Hematopoietic multipotent progenitor cell treated with erythropoietin and hydrocortisone succinate and interleukin-3 and kit ligand, for 8 days (in vitro differentiated cells): ENCODE data around the gene PTN.

ENCODE experiments used
- DNase-seq: peaks from one replicate; pipeline ENCODE4 v3.0.0-alpha.2; 2015

PTN gene, protein sequence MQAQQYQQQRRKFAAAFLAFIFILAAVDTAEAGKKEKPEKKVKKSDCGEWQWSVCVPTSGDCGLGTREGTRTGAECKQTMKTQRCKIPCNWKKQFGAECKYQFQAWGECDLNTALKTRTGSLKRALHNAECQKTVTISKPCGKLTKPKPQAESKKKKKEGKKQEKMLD

DNA sequence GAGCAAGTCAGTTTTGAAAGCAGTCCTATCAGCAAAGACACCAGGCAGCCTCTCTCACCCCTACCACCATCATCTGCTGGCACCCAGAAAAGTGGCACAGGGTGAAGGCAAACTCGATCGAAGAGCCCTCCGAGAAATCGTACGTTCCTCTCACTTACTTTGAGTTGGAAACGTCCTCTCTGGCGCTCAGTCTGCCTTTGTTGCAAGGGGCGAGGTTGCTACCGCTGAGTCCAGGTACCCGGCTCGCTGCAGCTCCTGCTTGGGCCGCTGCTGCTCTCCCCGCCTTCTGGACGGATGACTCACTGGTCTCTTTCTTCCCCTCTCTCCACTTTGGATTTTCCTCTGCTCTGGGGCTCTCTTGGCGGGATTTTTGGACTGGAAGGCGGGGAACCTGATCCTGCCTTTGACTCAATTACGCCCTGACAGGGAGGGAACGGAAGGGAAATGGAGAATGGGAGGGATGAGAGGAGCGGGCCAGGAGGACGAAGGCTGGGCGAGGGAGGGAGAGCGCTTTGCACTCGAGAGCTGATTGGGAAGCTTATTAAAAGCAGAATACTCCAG is at the start of gene PTN:
PTN (minus strand) TSS at position 453 of the 561 bp plus-strand sequence. CDS start 88,760 bp downstream, outside the sequence.
- DNase-seq, result no peak

DNA sequence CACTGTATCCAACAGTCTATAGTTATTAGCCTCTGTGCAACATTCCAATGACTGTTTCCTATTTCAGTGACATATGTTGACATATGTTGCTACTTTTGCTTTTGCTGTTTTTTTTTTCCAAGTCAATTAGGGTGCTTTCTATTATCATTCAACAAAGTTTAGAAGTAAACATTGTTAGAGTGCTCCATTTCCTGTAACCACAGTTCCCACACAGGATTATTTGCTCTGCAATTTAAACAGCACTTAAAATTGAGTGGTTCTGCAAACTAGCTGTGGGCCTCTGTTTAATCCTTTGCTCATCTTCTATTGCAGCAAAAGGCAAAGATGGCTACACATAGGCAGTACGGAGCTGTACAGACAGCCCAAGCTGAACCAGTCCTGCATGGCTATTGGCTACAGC is 46.5 kb upstream of the PTN start:
- no peak for DNase-seq

DNA sequence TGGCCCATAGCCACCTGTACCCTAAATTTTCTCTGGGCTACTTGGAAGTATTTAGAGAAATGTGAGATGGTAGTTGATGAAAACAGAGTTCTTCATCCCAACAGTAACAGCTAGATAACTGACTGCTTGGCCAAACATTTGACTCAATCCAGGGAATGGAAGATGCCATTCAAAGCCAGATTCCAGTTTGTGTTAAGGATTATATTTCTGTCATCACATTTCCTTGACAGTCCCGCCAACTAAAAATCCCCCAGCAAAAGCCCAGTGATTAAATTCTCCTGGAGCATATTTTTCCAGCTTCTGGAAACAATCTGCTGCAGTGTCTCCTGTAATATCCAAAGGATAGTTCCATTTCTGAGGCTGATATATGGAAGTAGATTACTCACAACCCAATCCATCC is 45.4 kb upstream of the PTN start:
- DNase-seq, result no peak

DNA sequence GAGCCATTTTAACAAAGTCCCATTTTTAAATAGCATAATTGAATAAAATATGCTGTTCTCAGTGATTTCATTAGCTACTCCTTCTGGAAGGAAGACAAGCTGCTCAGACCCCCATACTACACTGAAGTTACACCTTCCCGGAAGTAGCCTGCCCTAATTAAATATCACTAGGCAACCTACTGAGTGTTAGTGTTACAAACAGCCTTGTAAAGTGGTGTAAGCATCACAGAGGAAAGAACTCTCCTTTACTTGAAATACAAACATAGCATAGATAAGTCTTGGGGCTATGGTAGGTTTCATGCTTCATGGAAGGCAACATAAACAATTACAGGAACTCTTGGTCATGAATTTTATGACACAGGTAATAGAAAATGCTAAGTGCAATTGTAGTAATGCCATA is 43.4 kb upstream of the PTN start:
- DNase-seq, result no peak

DNA sequence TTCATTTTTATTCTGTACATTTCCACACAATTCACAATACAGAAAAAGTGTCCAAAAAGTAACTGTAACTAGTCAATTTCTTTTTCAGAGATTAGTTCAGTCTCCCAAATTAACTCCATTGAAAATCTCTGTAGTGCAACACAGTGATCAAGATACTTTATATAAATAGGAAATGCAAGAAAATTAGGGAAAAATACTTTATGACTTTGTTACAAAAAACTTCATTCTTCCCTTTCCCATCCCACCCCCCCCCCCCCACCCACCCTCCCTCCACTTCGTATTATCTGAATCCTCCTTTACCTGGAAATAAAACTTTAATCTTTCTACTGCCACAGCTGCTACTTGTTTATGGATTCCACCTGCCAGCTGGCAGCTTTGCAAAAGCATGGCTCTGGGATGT is 37.5 kb upstream of the PTN start:
- DNase-seq, result no peak

DNA sequence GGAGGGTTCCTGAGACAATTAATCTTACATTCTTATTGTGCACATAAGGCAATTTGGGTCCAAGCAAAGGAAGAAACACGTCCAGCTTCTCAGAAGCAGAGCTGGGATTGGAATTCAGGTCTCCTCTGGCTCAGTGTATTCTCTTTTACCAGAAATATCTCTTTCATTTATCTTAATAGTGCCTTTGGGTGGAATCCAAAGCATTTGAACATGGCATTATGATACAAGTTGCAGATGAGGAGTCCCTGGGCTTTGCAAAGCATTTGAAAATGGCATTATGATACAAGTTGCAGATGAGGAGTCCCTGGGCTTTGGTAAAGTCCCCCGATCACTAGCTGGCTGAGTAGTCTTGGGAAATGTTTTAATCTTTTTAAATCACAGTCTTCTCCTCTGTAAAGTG is 30.0 kb upstream of the PTN start:
- no peak for DNase-seq

DNA sequence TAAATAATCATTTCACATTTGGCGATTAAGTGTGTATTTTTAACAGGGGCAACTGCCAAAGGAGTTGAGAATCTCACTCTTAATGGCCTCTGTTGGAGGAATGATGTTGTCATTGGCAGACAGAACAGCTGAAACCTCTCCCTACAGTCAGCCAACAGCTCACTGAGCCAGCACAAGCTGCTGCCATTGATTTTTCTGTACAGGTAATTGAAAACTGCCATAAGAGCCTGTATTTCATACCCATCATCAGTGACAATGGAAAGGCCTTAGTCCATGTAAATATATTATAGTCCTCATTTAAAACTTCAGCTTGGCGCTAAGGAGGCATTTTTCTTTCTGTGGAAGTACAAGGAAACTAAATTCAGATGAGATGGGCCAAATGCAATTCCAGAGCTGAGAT is 28.1 kb upstream of the PTN start:
- no peak for DNase-seq

DNA sequence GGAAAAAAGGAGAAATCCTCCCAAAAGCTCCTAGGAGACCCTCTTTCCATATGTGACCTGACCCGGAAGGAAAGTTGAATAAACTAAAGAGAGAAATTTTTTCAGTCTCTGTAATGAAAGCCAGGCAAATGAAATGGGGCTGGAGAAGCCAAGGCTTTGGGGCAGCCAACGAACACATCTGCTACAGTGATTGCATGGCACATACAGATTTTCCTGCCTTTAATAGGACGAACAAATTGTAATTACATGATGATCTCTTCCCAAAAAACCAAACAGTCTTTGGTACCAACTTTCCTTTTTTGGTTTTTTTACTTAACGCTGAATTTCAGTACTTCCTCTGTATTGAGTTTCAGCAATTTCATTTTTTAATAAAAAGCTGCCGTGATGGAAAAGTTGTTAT is 23.5 kb upstream of the PTN start:
- DNase-seq, result no peak

DNA sequence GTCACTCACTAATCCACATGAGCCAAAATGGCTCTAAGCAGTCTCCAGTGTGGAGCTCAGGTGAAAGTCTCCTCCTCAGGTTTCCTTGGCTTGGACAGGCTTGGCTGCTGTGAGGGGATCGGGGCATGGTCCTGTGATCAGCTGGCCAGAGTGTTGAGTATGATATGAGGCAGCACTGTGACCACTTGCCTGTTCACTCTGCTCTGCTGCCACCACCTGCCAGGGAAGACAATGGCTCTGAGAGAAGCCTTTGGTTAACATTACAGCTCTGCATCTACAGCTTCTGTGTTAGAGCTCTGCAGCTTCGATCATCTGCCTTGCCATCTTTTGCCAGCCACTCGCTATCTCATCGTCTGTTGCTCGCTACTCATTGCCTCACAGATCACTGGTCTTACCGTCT is 20.1 kb upstream of the PTN start:
- no peak for DNase-seq

DNA sequence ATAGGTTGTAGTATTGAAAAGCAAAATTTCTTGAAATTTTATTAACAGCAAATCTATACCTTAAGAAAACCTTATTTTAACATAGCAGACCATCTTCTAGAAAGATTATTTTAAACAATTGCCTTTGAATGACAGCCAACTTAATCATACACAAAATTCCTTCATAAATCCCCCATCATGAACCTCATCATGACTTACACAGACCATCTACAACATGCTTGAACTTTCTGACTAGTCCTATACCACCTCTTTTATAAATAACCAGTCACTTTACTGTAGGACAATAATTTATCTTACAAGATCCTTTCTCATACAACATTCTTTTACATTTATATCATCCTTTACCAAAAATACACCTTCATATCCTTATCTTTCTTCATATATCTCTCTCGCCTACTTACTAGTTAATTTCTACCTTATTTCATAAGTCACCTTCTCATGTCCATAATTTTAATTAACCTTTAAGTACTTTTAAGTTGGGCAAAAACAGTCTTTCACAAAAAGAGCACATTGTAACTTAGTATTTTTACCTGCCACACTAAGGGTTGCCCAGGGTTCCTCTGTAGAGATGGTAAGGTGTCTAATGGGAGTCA is 16.6 kb upstream of the PTN start:
- no peak for DNase-seq

DNA sequence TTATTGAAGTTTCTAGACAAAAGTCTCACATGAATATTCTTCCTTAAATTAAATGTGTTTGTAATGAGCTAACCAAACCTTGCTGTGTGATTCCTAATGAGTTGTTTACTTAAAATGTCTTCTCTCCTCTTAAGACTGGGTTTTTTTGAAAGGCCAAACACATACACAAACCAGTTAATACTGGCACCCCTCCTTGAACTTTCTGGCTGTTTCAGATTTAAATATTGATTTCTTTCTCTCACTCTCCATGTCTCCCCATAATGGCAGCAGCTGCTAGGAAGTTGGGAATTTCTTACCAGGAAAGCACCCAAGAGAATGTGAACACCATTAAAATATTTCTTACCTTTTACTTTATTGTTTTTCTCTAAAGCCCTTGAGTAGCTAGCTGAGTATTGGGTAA is 11.4 kb upstream of the PTN start:
- DNase-seq, result no peak

DNA sequence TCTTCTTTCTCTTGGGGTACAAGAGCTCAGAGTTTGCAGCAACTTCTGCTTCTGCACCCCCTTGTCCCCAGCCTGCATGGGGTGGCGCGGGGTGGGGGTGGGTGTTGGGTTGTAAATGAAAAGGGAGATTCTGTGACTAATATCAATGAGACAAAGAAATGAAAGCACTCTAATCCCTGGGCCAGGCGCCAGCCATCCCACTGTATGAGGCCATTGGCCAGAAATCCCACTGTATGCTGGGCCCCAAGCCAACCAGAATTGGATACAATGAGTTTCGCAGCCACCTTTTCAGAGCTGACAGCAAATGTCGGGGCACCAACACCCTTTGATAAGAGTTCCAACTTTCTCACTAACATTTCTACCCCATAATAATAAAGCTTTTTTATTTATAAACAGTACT is 10.9 kb upstream of the PTN start:
- no peak for DNase-seq

DNA sequence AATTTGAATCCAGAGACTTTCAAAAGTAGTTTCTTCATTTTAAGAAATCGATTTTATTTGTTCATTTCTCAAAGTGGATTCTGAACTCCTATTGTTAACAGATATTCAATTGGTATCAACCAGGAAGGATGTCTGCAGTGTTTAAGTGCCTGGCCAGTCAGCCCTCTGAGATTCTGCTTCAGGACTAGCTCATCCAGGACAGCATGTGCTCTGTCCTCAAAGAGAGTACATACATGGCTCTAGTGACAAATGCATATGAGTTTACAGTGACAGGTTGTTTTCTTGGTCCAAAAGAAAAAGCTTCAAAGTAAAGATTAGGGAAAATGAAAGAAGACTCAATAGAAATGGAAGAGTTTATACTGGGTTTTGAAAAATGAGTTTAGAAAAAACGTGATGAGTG is 8.4 kb upstream of the PTN start:
- no peak for DNase-seq

DNA sequence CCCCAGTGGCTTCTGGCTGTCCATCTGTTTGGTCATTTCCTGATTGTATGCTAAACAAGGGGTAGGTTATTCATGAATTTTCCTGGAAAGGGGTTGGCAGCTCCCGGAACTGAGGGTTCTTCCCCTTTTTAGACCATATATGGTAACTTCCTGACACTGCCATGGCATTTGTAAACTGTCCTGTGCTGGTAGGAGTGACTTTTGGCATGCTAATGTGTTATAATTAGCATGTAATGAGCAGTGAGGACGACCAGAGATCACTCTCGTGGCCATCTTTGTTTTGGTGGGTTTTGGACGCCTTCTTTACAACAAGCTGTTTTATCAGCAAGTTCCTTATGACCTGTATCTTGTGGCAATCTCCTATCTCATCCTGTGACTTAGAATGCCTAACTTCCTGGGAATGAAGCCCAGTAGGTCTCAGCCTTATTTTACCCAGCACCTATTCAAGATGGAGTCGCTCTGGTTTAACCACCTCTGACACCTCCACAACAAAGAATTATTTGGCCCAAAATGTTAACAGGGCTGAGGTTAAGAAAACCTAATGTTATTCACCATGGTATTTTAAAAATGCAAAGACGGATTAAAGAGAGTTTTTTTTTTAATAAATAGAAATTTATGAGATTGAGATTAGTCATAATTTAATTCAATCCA is 2.4 kb upstream of the PTN start:
- DNase-seq, result no peak

DNA sequence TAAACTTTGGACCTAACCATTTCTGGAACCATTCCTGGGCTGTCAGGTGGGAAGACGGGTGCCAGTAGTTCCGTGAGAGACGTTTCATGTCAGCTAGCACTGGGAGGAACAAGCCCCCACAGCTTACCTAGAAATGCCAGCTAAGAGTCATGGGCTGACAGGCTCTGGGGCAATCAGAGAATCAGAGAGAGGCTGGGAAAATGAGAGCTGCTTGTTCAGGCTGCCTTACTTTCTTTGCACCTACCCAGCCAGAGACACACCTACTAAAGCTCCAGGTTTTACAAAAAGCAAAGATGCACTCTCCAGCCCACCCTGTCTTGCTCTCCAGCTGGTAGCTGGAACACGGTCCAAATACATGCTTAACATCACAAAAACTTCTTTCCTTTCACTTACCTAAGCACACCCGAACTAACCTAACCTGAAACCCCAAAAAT is 688 bp downstream of the PTN start:
- no peak for DNase-seq

DNA sequence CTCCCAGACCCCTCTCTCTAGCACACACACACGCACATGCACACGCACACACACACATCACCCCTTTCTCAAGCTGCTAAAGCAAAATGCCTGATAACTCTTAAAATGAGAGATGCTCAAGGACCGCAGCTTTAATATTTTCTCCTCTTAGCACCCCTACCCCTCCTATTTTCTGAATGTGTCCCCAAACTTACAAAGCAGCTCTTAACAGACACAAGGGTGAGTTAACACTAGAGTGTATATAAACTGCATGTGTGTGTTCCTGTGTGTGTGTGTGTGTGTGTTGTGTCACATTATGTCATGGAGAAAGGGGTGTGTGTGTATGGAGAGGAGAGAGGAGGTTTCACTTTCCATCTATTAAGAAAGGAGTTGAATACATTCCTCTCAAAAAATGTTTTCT is 1.3 kb downstream of the PTN start:
- no peak for DNase-seq

DNA sequence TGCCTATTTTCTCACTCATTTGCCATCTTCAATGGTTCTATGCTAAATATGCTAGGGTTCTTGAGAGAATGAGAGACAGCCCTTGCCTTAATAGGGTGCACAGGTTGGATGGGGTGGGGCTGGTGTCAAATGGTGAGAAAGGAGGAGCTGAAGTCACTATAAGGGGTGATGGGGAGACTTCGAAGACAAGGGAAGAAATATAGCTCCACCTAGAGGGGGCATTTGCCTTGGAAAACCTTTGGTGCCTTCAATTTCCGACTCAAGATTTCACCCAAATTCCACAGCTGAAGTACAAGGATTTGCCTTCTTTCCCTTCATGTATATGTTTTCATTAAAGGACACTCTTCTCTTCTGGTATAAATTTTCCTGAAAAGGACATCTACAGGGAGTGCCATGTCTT is 5.6 kb downstream of the PTN start:
- no peak for DNase-seq

DNA sequence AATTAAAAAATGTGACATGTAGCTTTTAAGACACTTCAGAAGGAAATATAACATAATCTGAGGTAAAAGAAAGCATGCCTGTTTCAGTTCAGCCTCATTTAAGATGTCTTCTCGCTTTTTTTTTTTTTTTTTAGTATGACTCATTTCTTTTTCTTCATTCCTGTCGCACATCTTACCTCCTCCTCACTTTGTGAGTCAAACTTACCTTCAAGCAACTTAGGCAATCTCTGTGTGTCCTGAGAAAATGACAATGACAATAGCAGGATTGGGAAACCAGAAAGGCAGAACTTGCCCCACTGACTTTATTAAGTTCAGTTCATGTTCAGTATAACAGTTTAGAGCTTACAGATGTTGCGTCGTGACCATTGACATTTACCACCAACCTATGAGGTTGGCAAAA is 7.7 kb downstream of the PTN start:
- DNase-seq, result no peak

DNA sequence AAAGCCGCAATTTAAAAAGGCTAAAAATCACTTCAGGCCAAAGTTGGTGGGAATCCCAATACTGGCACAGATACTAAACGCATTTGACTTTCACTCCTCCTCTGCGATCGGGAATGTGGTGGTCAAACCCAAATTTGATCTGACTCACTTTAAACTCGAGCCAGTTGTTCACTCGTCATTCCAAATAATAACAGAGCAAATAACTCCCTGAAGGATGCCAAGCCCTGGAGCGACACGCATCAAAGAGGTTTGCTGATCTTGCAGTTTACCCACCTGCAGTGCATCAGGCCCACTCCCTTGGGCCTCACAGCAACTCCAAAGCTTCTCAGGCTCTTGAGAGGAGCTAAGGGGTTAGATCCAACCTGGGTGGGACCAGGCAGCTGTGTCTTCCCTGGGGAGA is 12.2 kb downstream of the PTN start:
- DNase-seq, result no peak

DNA sequence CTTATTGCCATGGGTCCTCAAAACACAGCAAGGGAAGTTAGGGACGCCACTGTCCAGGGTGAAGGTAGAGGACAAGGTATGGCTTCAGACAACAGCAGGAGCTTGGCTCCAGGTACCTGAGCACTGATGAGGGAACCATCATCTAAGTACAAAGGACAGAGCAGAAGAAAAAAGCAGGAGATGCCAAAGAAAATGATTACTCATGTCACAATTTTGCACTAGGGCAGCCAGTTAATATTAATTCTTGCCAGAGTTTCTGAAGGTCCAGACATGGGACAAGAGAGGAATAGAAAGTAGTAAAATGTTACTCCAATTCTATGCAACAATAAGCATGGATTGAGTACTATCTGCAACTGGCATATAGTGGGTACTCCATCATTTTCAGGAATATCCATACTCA is 14.1 kb downstream of the PTN start:
- DNase-seq, result no peak

DNA sequence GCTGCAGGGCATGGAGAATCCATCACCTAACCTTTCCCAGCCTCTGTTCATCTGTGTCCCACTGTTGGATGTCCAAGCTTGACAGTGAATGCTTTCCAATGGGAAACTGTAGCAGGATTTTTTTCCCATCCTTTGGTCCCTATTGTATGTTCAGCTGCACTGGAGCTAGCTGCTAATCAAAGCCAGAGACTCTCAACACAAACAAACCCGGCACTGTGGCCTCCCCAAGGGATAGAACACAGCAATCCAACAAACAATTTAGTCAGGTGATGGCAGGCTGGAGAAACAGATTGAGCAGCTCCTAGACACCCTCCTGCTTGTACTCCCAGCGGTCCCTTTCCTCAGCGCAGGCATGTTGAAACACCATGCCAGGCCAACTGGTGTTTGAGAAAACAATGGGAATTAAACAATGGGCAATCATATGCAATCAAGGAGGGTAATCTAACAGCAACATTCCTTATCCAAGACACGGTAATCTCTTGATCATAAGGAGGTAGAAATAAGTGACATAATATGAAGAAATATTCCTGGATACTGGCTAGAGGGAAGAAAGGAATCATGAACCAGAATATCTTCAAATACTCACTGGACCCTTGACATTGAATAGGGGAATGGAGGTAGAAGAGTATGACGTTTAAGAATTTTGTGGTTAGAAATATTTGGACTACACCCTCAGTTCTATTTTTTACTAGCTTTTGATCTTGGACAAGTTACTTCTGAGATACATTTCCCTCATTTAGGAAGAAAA is 15.0 kb downstream of the PTN start:
- DNase-seq, result no peak

DNA sequence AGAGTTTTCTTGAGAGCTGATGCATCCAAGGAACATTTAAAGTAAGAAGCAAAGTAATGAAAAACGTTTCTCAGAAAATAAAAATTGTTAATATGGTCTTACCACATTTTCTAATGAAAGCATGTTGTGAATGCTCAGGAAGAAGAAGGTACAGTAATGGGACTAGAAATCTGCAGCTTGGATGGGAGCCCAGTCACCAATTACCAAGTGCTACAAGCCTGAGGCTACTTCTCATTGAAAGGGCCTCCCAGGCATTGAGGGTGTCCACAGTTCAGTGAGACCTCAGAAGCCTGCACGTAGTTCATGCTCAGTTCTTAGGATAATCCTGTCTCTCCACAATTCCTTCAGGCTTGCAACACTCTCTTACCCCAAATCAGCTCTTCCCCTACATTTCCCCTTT is 17.6 kb downstream of the PTN start:
- no peak for DNase-seq

DNA sequence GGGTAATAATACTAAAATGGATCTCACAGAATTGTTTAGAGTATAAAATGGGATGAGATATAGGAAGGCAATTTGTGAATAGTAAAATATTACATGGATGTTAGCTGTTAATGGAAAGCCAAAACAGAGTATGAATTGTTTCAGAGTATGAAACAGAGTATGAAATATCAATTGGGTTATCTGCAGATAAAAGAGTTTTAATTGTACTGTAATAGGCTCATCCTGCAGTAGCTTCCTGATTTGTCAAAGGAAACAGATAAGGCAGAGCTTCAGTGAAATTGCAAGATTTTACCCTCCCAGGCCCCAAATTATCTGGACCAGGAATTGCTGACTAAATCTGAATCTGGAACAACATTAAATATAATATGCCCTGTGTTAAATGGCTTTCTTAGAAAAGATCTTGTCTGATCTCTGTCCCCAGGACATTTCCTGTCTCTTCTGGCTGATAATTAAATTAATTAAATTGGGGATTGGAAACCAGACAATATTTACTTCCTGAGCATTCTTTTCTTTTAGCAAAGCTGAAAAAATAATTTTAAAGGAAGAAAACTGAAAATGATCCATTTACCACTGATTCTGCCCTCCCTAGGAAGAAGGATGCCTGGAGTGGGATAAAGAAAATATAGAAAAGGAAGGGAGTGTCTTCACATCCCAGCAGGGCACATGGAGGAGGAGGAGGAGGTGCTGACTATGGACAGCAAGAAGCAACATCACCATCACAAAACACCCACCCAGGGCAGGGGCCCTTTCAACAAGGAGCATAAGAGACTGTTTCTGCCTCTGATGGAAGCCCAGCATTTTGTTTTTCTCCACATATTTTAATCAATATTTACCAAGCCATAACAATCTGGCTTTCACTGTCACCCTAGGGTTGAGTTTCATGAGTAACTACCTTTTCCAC is 18.5 kb downstream of the PTN start:
- DNase-seq, result no peak
